GM21447 (cell line): ENCODE results near the gene UBR1.

ENCODE experiments used
- ATAC-seq: cut with Tn5 transposase; IDR thresholded peaks from one replicate; pipeline ENCODE4 v1.9.1; 2021; ENCODE audit not compliant: unreplicated experiment

UBR1 gene

GRCh38 chr15:43107751-43108150, 1.9 kb upstream of the UBR1 start:
- no peak for ATAC-seq

- ATAC-seq = no peak
Measured at GRCh38 chr15:43106486-43106829, 620 bp upstream of the UBR1 start.

GRCh38 chr15:43105077-43105736, 631 bp downstream of the UBR1 start:
- ATAC-seq = peak; percentile 29

DNA sequence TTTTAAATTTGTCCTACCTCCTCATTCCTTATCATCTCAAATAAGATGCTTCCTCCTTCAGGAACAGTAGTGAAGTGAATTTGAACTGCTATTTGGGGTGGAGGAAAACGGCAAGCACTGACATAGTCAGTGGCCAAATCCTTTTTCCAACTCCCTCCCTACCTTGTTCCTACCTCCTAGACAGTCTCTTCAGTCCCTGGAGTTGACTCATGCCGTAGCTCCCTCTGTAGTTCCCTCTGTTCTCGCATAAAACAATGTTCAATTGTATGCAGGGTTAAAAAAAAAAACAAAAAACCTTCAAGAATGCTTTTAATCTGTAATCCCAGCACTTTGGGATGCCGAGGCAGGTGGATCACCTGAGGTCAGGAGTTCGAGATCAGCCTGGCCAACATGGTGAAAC, 1.4 kb downstream of the UBR1 start:
- ATAC-seq = no peak

DNA sequence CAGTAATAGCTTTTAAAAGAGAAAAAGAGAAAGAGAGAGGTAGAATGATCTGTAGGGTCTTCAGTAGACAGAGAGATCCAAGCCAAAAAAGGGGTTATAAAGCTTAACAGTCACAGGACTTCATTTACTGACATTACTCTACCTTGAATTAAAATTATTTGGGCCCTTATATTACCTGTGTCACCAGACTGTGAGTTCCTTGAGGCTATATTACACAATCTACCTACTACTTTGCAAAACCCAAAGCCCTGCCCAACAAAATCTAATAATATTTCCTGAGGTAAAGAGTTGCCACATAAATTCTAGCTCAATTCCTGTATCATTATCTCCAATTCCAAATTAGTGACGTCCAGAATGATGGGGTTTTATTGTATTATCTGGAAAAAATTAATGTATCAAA, 1.9 kb downstream of the UBR1 start:
- no peak for ATAC-seq

DNA sequence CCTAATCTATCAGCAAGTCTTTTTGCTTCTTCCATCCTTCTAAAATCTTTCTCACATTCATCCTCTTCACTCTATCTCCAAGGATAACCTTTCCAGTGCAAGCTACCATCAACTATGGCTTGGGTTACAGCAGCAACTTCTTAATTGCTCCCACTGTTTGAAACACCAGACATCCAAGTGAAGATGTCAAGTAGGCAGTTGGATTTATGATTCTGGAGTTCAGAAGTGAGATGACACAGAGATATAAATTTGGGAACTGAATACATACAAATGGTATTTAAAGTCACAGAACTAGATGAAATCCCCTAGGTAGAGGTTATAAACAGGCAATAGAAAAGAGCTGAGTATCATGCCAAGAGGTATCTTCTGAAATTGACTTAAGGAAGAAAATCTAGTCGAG, 3.7 kb downstream of the UBR1 start:
- no peak for ATAC-seq

- ATAC-seq = no peak
Measured at GRCh38 chr15:43100971-43101370, 4.9 kb downstream of the UBR1 start.

DNA sequence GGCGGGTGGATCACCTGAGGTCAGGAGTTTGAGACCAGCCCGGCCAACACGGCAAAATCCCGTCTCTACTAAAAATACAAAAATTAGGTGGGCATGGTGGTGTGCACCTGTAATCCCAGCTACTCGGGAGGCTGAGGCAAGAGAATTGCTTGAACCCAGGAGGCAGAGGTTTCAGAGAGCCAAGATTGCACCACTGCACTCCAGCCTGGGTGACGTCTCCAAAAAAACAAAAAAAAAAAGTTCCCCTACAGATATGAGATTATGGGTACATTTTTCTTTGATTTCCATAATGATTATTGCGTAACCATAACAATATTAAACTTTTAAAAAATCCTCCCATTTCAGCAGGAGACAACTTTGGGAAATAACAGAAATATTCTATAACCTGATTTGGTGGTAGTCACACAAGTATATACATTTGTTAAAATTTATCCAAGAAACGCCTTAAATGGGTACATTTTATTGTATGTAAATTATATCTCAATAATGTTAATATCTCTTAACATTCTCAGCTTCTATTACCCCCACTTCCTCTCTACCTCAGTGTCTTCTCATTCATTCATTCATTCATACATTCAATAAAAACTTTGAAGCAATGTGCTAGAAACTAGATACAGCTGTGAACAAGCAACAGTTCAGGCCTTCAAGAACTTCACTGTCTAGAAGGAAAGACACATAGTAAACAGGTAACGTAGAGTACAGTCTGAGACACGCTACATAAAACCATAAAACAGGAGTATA, 6.6 kb downstream of the UBR1 start:
- no peak for ATAC-seq

GRCh38 chr15:43096411-43096810, 9.4 kb downstream of the UBR1 start:
- ATAC-seq = no peak

DNA sequence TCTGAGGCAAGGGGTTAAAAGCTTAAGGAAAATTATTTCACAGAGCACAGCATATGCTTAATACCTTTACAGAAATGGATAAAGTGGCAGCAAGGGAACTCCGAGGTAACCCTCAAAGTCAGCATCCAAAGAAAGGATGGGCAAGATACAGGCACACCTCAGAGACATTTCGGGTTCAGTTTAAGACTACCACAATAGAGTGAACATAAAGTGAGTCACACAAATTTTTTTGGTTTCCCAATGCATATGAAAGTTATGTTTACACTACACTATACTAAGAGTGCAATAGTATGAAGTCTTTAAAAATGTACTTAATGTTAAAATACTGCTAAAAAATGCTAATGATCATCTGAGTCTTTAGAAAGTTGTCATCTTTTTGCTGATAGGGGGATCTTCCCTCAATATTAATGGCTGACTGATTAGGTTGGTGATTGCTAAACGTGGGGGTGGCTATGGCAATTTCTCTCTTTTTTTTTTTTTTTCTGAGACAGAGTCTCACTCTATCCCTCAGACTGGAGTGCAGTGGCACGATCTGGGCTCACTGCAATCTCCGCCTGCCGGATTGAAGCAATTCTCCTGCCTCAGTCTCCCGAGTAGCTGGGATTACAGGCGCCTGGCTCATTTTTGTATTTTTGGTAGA, 10.0 kb downstream of the UBR1 start:
- ATAC-seq = no peak

DNA sequence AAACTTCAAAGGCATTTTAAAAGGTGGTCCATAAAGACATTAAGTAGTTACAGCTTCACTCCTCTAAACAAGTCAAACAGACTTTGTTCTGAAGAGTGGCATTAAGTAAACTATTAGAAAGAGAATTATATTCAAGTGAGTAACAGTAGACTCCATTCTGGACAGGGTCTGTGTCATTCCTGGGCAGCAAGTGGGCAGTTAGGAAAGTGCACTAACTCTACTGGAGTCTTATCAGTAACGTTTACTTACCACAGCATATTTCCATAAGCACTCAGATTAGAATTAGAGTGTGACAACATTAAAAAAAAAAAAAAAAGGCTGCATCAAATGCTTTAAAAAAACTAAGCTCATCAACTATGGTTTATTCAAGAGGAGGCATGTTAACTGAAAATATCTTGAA, 10.6 kb downstream of the UBR1 start:
- ATAC-seq = no peak

DNA sequence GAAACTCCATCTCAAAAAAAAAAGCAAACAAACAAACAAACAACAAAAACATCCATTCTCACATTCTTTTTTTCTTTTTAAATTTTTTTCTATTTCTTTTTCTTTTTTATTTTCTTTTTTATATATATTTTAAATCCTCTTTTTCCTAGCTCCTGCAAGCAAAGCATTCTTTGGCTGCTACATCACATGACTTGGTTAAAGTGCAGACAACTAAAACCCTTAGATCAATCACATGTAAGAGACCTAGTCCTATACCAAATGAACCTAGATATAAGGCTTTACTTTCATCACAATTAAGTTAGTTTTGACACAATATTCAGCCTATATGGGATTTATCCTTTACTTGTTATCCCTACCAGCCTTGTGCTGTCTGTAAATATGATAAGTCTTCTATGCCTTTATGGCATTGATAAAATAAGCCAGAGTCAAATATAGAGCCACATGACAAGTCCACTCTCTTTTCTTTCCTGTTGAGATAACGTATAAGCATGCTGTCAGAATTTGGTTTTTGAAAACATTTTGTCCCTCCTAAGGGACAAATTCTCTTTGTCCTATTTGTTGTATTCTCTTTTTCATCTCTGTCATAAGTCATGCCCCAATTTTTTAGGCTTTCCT, 11.3 kb downstream of the UBR1 start:
- ATAC-seq = no peak

GRCh38 chr15:43093026-43093425, 12.8 kb downstream of the UBR1 start:
- ATAC-seq = no peak

- no peak for ATAC-seq
Measured at GRCh38 chr15:43091859-43092258, 14.0 kb downstream of the UBR1 start.

GRCh38 chr15:43086551-43086950, 19.3 kb downstream of the UBR1 start:
- ATAC-seq = no peak

GRCh38 chr15:43085921-43086320, 19.9 kb downstream of the UBR1 start:
- ATAC-seq = no peak

GRCh38 chr15:43082509-43082908, 23.3 kb downstream of the UBR1 start:
- no peak for ATAC-seq

GRCh38 chr15:43081283-43081682, 24.6 kb downstream of the UBR1 start:
- ATAC-seq = no peak

DNA sequence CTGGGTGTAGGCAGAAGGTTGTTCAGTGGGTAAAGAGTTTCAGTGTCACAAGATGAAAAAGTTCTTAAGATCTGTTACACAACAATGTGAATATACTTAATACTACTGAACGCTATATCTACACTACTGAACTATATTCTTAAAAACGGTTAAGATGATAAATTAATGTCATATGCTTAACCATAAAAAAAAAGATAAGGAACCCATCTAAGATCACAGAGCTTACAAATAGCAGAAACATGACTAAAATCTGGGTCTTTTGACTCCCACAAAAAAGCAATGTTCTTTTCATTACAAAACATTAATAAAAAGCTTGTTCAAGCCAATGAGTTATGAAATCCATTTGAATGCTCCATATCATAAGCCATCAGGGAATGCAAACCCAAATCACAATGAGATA, 34.4 kb downstream of the UBR1 start:
- no peak for ATAC-seq

GRCh38 chr15:43070893-43071292, 34.9 kb downstream of the UBR1 start:
- no peak for ATAC-seq

DNA sequence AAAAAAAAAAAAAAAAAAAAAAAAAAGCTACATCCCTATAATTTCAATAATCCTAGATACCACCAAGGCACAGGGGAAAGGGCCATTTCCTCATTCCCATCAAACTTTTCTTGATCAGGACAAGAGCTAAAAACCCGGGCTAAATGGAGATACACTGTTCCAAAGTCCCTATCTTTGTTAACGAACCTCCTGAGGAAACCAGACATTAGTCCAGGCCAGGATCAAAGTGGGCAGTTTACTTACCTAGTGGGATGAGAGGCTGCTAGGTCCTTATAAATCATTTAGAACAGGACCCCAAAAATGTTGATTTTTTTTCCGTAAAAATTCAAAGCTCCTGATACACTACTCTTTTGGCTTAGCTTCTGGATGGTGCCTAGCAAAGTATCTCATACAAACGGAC, 35.6 kb downstream of the UBR1 start:
- no peak for ATAC-seq
